IPS DF 6.9 (cell line): ENCODE data around the gene LCNL1.

Experiments used
- DNase-seq: peaks from one replicate; pipeline ENCODE4 v3.0.0-alpha.2; 2013; ENCODE audit warnings: low read depth, low spot score
- H3K27ac ChIP-seq: one replicate; pipeline ENCODE4 v1.5.1; 2013; ENCODE audit warnings: low read length, control low read depth
- H3K27me3 ChIP-seq: 2 replicates; pipeline ENCODE4 v1.6.1; 2013; ENCODE audit warnings: mild to moderate bottlenecking, low read length; ENCODE audit not compliant: control insufficient read depth, insufficient read depth
- H3K36me3 ChIP-seq: 2 replicates; pipeline ENCODE4 v1.6.1; 2013; ENCODE audit warnings: low read length; ENCODE audit not compliant: control insufficient read depth, insufficient read depth
- H3K4me1 ChIP-seq: 2 replicates; pipeline ENCODE4 v1.6.1; 2013; ENCODE audit warnings: low read length; ENCODE audit not compliant: control insufficient read depth, insufficient read depth
- H3K4me3 ChIP-seq: 2 replicates; pipeline ENCODE4 v1.5.1; 2013; ENCODE audit warnings: mild to moderate bottlenecking, low read length
- H3K9me3 ChIP-seq: 2 replicates; pipeline ENCODE4 v1.6.1; 2013; ENCODE audit warnings: low read length, inconsistent platforms; ENCODE audit not compliant: control insufficient read depth, insufficient read depth
- WGBS: extraction: QIAGEN DNeasy Blood & Tissue Kit; methylation state at CpG from one replicate; pipeline ENCODE4 v1.1.7; 2013; ENCODE audit warnings: mixed read lengths, missing lambda C conversion rate; ENCODE audit not compliant: insufficient read length, insufficient coverage; 5-methylcytosine and 5-hydroxymethylcytosine counted together

Gene LCNL1

DNA sequence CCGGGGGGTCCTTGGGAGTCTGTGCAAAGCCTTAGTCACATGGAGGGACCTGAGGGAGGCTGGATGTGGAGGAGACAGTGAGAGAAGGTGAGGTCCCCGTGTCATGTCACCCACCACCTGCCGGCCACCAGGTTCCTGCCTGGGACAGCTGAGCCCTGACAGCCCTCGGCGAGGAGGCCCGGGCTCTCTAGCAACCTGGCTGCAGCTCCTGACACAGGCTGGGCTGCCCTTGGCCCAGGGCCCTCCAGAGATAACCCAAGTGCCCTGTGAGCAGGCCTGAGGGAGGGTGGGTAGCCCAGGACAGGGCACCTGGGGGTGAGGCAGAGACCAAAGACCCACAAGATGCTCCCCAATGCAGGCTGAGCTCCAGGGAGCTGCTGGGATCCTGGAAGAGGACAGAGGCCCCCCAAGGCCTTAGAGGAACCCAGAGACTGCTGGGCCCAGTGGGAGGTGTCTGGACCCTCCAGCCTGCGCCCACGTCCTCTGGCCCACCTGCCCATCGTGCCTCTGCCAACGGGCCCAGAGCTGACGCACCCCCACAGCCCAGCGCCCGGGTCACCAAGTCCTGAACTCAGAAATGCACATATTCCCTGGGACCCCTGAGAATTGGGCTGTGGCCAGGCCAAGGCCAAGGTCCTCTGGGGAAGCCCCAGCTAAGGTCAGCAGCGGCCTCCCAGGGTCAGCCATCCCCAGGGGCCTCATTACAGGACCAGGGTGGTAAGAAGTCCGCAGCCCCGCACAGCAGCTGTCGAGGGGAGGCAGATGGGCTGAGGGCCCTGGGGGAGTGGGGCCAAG is 14.3 kb upstream of the LCNL1 start:
- Histone ChIP-seq H3K27ac (no peak overlapping the region), H3K4me1 (peaks cover 5% of the 10 kb centered on the region; the same call in 1 of the 2 replicates), H3K4me3 (no peak overlapping the region), H3K36me3 (no peaks in the 10 kb centered on the region), H3K27me3 (no peaks in the 10 kb centered on the region), H3K9me3 (no peaks in the 10 kb centered on the region)
- no peak for DNase-seq
- WGBS, result no CpG with 5 or more reads among the region's 17 CpGs

DNA sequence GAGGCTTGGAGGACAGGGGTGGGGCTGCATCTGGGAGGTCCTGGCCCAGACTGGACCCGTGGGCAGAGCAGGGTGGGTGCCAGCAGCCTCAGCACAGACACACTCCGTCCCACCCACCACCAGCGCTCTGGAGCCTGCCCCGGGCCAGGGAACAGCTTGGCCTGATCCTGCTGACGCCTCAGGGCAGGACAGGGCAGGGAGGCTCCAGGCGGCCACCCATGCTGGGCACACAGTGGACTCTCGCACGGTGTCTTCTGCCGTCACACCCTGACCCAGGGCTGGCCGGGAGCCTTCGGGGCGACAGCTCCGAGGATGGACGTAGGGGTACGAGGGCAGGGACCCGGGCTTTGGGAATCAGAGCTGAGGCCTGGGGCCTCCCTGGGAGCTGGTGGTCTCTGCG is 13.6 kb upstream of the LCNL1 start:
- no peak overlapping the region for H3K27ac ChIP-seq
- WGBS, result no CpG with 5 or more reads among the region's 17 CpGs
- peaks cover 5% of the 10 kb centered on the region; the same call in 1 of the 2 replicates for H3K4me1 ChIP-seq
- H3K4me3 ChIP-seq, result no peak overlapping the region
- no peaks in the 10 kb centered on the region for H3K36me3 ChIP-seq
- no peak for DNase-seq
- no peaks in the 10 kb centered on the region for H3K27me3 ChIP-seq
- no peaks in the 10 kb centered on the region for H3K9me3 ChIP-seq

DNA sequence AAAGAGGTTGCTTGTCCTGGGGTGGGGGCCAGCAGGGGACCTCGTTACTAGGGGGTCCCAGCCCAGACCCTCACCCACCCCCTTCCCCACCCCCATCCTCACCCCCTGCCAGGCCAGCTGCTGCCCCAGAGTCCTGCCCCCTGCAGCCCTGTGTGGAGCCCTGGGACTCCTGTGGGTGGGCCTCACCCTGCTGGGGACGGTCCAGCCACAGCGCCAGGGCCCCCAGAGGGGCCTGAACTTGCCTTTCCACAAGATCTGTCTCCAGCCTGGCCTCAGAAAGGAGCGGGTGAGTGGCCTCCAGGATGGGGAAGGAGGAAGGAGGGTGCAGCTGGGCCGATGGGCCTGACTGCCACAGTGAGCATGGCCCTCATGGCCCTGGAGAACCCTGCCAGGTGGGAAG is 13.0 kb upstream of the LCNL1 start:
- DNase-seq, result no peak
- H3K27ac ChIP-seq, result no peak overlapping the region
- no peaks in the 10 kb centered on the region for H3K27me3 ChIP-seq
- WGBS, result no CpG with 5 or more reads among the region's 5 CpGs
- peaks cover 5% of the 10 kb centered on the region; the same call in 1 of the 2 replicates for H3K4me1 ChIP-seq
- H3K36me3 ChIP-seq, result no peaks in the 10 kb centered on the region
- no peaks in the 10 kb centered on the region for H3K9me3 ChIP-seq
- H3K4me3 ChIP-seq, result no peak overlapping the region

DNA sequence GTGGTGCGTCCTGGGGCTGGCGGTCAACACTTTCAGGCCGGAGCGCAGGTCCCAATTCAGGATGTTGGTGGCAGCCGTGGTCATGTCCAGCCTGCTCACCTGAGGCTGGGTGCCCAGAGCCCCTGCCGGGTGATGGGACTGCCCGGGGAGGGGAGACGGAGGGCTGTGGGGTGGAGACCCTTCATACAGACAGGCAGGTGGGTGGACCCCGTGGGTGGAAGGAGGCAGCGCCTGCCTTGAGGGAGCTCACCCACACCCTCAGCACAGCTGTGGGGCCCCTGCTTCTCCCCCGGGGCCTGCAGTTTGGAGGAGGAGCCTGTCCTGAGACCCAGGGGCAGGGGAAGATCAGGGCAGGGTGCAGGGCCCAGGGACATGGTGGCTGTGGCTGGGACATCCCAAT is 12.4 kb upstream of the LCNL1 start:
- no peak for DNase-seq
- no CpG with 5 or more reads among the region's 11 CpGs for WGBS
- Histone ChIP-seq H3K27ac (no peak overlapping the region), H3K27me3 (no peaks in the 10 kb centered on the region), H3K4me1 (peaks cover 5% of the 10 kb centered on the region; the same call in 1 of the 2 replicates), H3K4me3 (no peak overlapping the region), H3K9me3 (no peaks in the 10 kb centered on the region), H3K36me3 (no peaks in the 10 kb centered on the region)

DNA sequence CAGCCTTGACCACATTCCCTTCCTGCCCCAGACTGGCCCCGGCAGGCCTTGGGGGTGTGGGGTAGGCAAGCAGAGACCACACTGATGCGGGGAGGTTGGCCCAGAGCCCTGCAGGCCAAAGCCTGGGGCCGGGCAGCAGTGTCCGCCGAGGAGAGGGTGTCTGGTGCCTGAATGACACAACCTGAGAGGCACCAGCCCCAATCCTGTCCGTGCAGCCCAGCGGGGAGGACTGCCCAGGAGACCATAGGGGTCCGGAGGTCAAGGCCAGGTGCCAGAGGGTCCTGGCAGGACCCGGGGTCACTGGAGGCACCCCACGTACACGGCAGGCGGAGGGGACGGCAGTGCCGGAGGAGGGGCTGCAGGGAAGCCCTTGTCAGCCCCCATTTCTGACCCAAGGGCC is 11.0 kb upstream of the LCNL1 start:
- Histone ChIP-seq H3K36me3 (no peaks in the 10 kb centered on the region), H3K9me3 (no peaks in the 10 kb centered on the region), H3K4me3 (no peak overlapping the region), H3K4me1 (no peaks in the 10 kb centered on the region), H3K27me3 (no peaks in the 10 kb centered on the region), H3K27ac (no peak overlapping the region)
- no peak for DNase-seq
- no CpG with 5 or more reads among the region's 14 CpGs for WGBS

DNA sequence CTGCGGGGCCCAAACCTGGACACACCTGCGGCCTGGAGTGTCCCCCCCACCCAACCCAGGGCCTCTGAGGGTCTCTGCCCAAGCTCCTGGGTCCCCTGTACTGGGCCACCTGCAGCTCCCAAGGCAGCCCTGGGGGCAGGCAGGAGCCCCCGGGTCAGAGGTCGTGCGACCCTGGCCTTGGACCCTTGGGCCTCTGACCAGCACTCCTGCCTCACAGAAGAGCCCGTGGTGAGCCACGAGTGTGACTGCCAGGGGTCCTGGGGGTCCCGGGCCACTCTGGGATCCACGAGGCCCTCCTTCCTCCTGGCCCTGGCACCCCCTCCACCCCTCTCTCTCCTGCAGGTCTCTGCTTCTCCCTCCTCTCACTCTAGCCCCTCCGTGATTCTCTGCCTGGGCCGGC is 10.5 kb upstream of the LCNL1 start:
- H3K36me3 ChIP-seq, result no peaks in the 10 kb centered on the region
- H3K4me1 ChIP-seq, result no peaks in the 10 kb centered on the region; the same call in 1 of the 2 replicates
- no peaks in the 10 kb centered on the region for H3K9me3 ChIP-seq
- H3K27ac ChIP-seq, result no peak overlapping the region
- no peak overlapping the region for H3K4me3 ChIP-seq
- H3K27me3 ChIP-seq, result no peaks in the 10 kb centered on the region
- no CpG with 5 or more reads among the region's 11 CpGs for WGBS
- DNase-seq, result no peak

DNA sequence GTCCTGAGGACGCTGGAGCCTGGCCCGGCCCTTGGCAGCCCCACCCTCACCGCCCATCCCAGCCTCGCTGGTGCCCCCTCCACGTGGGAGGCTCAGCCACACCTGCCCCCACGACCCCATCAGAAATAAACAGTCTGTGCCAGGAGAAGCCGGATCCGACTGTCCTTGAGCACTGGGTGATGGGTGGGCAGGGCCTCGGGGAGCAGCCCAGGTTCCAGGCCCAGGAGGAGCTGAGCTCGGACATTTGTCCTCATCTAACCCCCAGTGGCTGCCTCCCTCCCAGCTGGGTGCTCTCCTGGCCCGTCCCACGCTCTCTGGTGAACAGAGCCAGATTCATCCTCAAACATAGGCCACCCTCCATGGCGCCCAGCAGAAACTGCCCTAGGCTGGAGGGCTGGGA is 10.1 kb upstream of the LCNL1 start:
- Histone ChIP-seq H3K36me3 (no peaks in the 10 kb centered on the region), H3K4me1 (peaks cover under 1% of the 10 kb centered on the region), H3K9me3 (no peaks in the 10 kb centered on the region), H3K27ac (no peak overlapping the region), H3K4me3 (no peak overlapping the region), H3K27me3 (no peaks in the 10 kb centered on the region)
- DNase-seq, result no peak
- WGBS, result no CpG with 5 or more reads among the region's 13 CpGs

DNA sequence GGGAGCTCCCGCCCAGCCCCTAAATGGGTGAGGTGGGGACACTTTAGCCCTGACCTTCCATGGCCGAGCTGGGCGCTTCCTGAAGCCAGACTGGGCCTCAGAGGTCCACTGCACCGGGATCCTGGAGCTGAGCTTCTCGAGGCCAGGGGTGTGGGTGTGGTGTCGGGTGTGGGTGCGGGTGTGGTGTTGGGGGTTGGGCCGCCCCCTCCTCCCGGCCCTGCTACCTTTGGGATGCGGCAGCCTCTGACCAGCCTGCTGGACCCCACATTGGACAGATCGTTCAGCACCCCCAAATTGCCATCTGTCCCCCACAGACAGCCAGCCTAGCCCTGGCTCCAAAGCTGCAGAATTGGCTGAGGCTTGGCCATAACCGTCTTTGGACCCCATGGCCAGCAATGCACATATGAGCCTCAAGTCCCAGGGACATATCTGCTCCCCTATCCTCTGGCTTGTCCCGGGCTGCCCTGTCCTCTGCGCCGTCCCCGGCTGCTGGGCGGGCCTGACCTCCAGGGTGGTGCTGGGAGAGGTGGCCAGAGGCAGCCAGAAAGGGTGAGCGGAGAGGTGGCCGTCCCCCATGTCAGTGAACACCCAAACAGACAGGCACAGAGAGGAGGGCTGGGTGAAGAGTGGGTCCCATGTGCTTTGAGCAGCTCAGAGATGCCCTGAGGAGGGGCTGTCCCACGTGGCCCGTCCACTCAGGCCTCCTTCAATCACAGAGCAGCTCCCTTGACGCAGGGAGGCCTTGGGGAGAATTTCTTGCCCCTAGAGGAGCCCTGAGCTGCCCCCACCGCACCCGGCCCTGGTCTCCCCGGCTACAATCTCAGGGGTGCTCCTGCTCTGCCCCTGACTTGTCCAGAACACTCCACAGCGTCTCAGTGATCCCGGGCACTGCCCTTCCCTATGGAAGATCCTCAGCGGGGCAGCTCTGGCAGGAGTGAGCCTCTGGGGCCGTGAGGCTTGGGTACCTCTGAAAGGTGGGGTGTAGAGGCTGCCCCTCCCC is 8.9 kb upstream of the LCNL1 start:
- H3K9me3 ChIP-seq, result no peaks in the 10 kb centered on the region
- WGBS, result no CpG with 5 or more reads among the region's 29 CpGs
- no peaks in the 10 kb centered on the region for H3K36me3 ChIP-seq

DNA sequence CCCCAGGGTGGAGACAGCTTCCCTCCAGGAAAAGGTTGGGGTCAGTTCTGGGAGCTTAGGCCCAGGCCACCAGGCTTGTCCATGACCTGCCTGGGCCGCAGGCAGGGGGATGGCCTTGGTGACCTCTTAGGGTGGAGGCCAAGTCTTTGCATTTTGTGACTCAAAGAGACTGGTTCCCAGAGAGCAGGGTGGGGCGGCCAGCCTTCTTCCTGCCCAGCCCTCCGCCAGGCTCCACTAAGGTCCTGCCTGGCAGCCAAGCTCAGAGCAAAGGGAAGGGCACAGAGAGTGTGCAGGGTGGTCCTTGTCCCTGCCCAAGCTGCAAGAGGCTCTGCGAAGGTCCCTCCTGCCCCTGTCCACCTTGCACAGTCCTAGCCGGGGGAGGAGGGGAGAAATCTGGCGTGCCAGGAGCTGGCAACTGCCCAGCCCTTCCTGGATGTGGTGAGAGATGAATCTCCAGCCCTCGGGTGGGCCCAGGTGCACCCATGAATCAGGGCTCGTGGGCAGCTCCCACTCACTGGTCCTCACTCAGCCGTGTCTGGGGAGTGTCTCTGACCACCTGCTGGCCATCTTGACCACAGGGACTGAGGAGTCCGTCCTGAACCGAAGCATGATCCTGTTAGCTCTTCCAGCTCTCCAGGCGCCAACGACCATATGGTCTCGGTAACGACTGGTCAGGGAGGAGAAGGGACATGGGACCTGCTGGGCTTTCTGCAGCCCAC is 7.8 kb upstream of the LCNL1 start:
- DNase-seq, result no peak
- no peaks in the 10 kb centered on the region for H3K36me3 ChIP-seq
- no peak overlapping the region for H3K27ac ChIP-seq
- WGBS, result no CpG with 5 or more reads among the region's 15 CpGs
- H3K4me1 ChIP-seq, result peaks cover 2% of the 10 kb centered on the region
- no peak overlapping the region for H3K4me3 ChIP-seq
- no peaks in the 10 kb centered on the region for H3K9me3 ChIP-seq
- no peaks in the 10 kb centered on the region for H3K27me3 ChIP-seq

More for the DNA sequence above, 8.9 kb upstream of the LCNL1 start:
- no peak overlapping the region for H3K27ac ChIP-seq
- no peaks in the 10 kb centered on the region for H3K27me3 ChIP-seq
- peaks cover 2% of the 10 kb centered on the region for H3K4me1 ChIP-seq
- no peak overlapping the region for H3K4me3 ChIP-seq
- no peak for DNase-seq

DNA sequence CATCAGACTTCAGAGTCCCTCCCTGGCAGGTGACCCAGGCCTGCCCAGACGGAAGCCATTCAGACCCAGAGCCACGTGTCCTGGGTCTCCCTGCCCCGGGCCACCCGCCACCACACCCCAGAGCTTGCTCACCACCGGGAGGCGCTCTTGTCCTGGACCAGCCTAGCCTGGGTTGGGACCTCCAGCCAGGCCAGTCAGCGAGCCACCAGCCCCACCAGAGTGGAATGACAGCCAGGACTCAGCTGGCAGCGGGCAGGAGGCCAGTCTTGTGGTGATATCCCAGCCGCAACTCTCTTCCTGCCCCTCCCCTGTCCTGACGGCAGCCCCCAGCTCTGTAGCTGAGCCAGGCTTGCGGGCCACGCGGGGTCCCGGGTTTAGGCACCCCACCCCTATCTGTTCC is 7.1 kb upstream of the LCNL1 start:
- H3K27me3 ChIP-seq, result no peaks in the 10 kb centered on the region
- H3K9me3 ChIP-seq, result no peaks in the 10 kb centered on the region
- WGBS, result no CpG with 5 or more reads among the region's 14 CpGs
- H3K27ac ChIP-seq, result no peak overlapping the region
- H3K4me3 ChIP-seq, result no peak overlapping the region
- no peaks in the 10 kb centered on the region for H3K36me3 ChIP-seq
- DNase-seq, result no peak
- peaks cover 2% of the 10 kb centered on the region for H3K4me1 ChIP-seq
